PC-9 (cell line): ENCODE measurements around the gene PPP4R3A. TPM values are rescaled to one million over a fixed set of nuclear protein-coding genes. Genes with fewer than 3 reads are reported as not detected.

Experiments used
- BruUV-seq: library from RNA; stranded (reverse); fragments of 400-500 nt; replicated peaks from 2 replicates; lab custom pipeline; 2021; lab: Mats Ljungman, UMichigan
- CTCF ChIA-PET: fragments of 300-600 bp; sonication (Branson Sonifier 250); formaldehyde crosslinking; loops from one replicate; lab custom pipeline; 2022; ENCODE audit warnings: antibody characterized with exemption; lab: Charles Lee
- POLR2A ChIA-PET: fragments of 300-600 bp; sonication (Branson Sonifier 250); formaldehyde crosslinking; loops from one replicate; lab custom pipeline; 2022; ENCODE audit warnings: antibody characterized with exemption; ENCODE audit not compliant: unreplicated experiment; lab: Charles Lee
- DNase-seq, 2 experiments: peaks; one replicate each; pipeline versions ENCODE4 v3.0.0 to v3.0.0-alpha.2; 2015 to 2022; ENCODE audit warnings: mixed read lengths in 1 of 2
- H2AFZ ChIP-seq: fragments of 200-600 bp; sonication (generic); 2 replicates; pipeline ENCODE4 v1.8.1; 2017; ENCODE audit warnings: antibody characterized with exemption
- H3F3A ChIP-seq: fragments of 200-600 bp; sonication (generic); 2 replicates; pipeline ENCODE4 v1.8.1; 2017; ENCODE audit warnings: antibody characterized with exemption, mild to moderate bottlenecking, low read depth; ENCODE audit not compliant: insufficient read depth
- H3K27ac ChIP-seq: fragments of 200-600 bp; sonication (generic); 2 replicates; pipeline ENCODE4 v1.6.1; 2016; ENCODE audit warnings: mixed run types
- H3K27me3 ChIP-seq: fragments of 200-600 bp; sonication (generic); 2 replicates; pipeline ENCODE4 v1.6.1; 2016; ENCODE audit warnings: low read depth, mixed run types; ENCODE audit not compliant: insufficient read depth
- H3K36me3 ChIP-seq: fragments of 200-600 bp; sonication (generic); 2 replicates; pipeline ENCODE4 v1.6.1; 2016; ENCODE audit warnings: low read depth, mixed run types
- H3K4me1 ChIP-seq: fragments of 200-600 bp; sonication (generic); replicated peaks from 2 replicates; pipeline ENCODE4 v1.6.1; 2016; ENCODE audit warnings: mixed run types; ENCODE audit not compliant: insufficient read depth
- H3K4me2 ChIP-seq: fragments of 200-600 bp; sonication (generic); 2 replicates; pipeline ENCODE4 v1.6.1; 2017; ENCODE audit warnings: mixed run types
- H3K4me3 ChIP-seq: fragments of 200-600 bp; sonication (generic); 2 replicates; pipeline ENCODE4 v1.6.1; 2016; ENCODE audit warnings: mixed run types
- H3K79me2 ChIP-seq: fragments of 200-600 bp; sonication (generic); 2 replicates; pipeline ENCODE4 v1.6.1; 2017; ENCODE audit warnings: low read depth, mixed run types
- H3K9me2 ChIP-seq: fragments of 200-600 bp; sonication (generic); 2 replicates; pipeline ENCODE4 v1.8.1; 2017; ENCODE audit warnings: mild to moderate bottlenecking; ENCODE audit not compliant: insufficient read depth
- H3K9me3 ChIP-seq: fragments of 200-600 bp; sonication (generic); 2 replicates; pipeline ENCODE4 v1.8.1; 2016; ENCODE audit warnings: low read depth; ENCODE audit not compliant: insufficient read depth
- H4K20me1 ChIP-seq: fragments of 200-600 bp; sonication (generic); 2 replicates; pipeline ENCODE4 v1.8.1; 2017; ENCODE audit not compliant: insufficient read depth
- EZH2 ChIP-seq: fragments of 200-600 bp; sonication (generic); IDR thresholded peaks from 2 replicates; pipeline ENCODE4 v1.8.0; 2017; ENCODE audit warnings: antibody characterized with exemption, low read depth
- intact Hi-C: fragments of 100-400 bp; cut with micrococcal nuclease; formaldehyde crosslinking; loops from one replicate; pipeline ENCODE4 v1.10.0; 2022; ENCODE audit not compliant: unreplicated experiment
- total RNA-seq: library from RNA; stranded (reverse); gene quantifications from 2 replicates; pipeline ENCODE4 v1.2.3, GENCODE V29; 2021
- TF ChIP-seq, protein P1 (sequence below): fragments of 200-600 bp; sonication (generic); conservative IDR thresholded peaks from 2 replicates; pipeline ENCODE4 v1.6.1; 2017; ENCODE audit warnings: mixed run types, antibody characterized with exemption, mild to moderate bottlenecking, moderate library complexity

Gene PPP4R3A
- total RNA-seq, 1 experiment from 2014 or later, result 14.8 TPM

DNA sequence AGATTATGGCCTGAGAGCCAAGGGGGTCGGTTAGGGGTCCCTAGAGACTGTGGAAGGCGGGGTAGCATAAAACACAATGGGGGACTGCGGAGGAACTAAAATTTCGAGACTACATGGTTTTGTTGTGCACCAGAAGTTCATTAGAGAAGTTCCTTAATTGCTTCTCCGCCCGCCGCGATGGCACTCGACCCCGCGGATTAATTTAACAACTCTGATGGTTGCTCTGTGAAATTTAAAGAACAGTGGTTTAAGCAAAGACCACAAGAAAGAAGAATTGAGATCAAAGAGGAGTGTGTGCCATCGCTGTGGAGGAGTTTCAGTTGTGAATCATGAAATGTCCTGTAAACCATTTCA, 91.1 kb downstream of the PPP4R3A start:
- TF ChIP-seq EZH2, result no peak
- TF ChIP-seq, protein P1, sequence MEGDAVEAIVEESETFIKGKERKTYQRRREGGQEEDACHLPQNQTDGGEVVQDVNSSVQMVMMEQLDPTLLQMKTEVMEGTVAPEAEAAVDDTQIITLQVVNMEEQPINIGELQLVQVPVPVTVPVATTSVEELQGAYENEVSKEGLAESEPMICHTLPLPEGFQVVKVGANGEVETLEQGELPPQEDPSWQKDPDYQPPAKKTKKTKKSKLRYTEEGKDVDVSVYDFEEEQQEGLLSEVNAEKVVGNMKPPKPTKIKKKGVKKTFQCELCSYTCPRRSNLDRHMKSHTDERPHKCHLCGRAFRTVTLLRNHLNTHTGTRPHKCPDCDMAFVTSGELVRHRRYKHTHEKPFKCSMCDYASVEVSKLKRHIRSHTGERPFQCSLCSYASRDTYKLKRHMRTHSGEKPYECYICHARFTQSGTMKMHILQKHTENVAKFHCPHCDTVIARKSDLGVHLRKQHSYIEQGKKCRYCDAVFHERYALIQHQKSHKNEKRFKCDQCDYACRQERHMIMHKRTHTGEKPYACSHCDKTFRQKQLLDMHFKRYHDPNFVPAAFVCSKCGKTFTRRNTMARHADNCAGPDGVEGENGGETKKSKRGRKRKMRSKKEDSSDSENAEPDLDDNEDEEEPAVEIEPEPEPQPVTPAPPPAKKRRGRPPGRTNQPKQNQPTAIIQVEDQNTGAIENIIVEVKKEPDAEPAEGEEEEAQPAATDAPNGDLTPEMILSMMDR, result 0 out of 2 replicates have a peak, but pooled peaks have one; percentile 48
- no peaks in the 10 kb centered on the region for H3K9me2 ChIP-seq
- intact Hi-C loops, result loop anchor here (5.0 kb wide), 1 partner anchor 52 kb away; no protein-coding TSS in a partner anchor
- H3K4me1 ChIP-seq, result peaks cover 12% of the 10 kb centered on the region
- BruUV-seq, result no TSS peak
- CTCF ChIA-PET, result no interaction called here
- no peak overlapping the region for H2AFZ ChIP-seq
- H3K79me2 ChIP-seq, result no peaks in the 10 kb centered on the region
- no peaks in the 10 kb centered on the region for H3K36me3 ChIP-seq
- H3F3A ChIP-seq, result peaks cover 6% of the 10 kb centered on the region; the same call in 1 of the 2 replicates
- peak overlapping the region; percentile 70 for H3K4me2 ChIP-seq
- no peak for DNase-seq
- peak overlapping the region; percentile 78; the same call in 1 of the 2 replicates for H3K27ac ChIP-seq
- H3K9me3 ChIP-seq, result no peaks in the 10 kb centered on the region
- no peaks in the 10 kb centered on the region for H4K20me1 ChIP-seq
- H3K27me3 ChIP-seq, result no peaks in the 10 kb centered on the region
- POLR2A ChIA-PET, result interaction anchor here (0.6 kb wide), 1 partner anchor 44 kb away, joined by 3 read pairs; no protein-coding TSS in a partner anchor
- no peak overlapping the region for H3K4me3 ChIP-seq

DNA sequence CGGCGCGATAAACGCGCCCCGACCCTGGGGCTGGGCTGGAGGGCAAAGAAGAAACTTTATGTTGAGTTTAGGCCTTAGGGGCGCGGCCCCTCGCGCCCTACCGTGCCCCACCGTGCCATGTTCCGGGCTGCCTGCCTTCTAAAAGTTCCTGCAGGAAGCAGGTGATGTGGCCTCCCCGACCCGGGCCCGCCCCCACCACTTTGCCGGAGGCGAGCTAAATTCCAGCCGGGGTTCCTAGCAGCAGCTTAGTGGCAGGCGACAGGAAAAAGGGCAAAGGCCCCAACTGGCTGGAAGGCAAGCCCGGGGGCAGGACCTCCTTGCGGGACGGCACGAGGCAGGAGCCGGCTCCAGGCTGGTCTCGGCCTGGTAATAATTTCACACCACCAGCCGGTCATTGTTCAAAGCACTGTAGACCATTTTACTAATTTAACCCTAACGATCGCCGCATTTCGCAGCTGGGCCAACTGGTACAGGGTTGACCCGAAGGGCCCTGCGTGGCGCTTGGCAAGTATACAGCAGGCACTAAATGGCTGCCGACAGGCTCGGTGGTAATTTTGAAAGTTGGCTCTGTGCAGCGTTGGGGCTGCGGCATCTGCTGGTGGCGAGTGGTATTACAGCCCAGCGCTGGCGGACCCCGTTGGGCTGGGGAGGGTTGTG, 91.6 kb downstream of the PPP4R3A start:
- TF ChIP-seq, protein P1, result peak; percentile 96
- TF ChIP-seq EZH2, result no peak
- no peaks in the 10 kb centered on the region for H3K9me3 ChIP-seq
- H4K20me1 ChIP-seq, result no peaks in the 10 kb centered on the region
- H3F3A ChIP-seq, result peaks cover 6% of the 10 kb centered on the region; the same call in 1 of the 2 replicates
- DNase-seq, result peak; percentile 64 to 75
- no peaks in the 10 kb centered on the region for H3K27me3 ChIP-seq
- peak overlapping the region; percentile 77 for H2AFZ ChIP-seq
- H3K36me3 ChIP-seq, result no peaks in the 10 kb centered on the region
- BruUV-seq, result no TSS peak
- ChIA-PET POLR2A (interaction anchor here (0.6 kb wide), 2 partner anchors 44 to 46 kb away, joined by 3 to 8 read pairs; no protein-coding TSS in a partner anchor), CTCF (no interaction called here)
- H3K4me2 ChIP-seq, result peak overlapping the region; percentile 70
- intact Hi-C loops, result loop anchor here (1.0 to 5.0 kb wide), 2 partner anchors 51 to 95 kb away; no protein-coding TSS in a partner anchor
- H3K4me1 ChIP-seq, result peaks cover 14% of the 10 kb centered on the region
- H3K27ac ChIP-seq, result peak overlapping the region; percentile 78
- H3K4me3 ChIP-seq, result peak overlapping the region; percentile 83; the same call in 1 of the 2 replicates
- H3K79me2 ChIP-seq, result no peaks in the 10 kb centered on the region
- H3K9me2 ChIP-seq, result no peaks in the 10 kb centered on the region

GRCh38 chr14:91417983-91418386, 92.1 kb downstream of the PPP4R3A start:
- Histone ChIP-seq H3K27ac (peak overlapping the region; percentile 78), H3F3A (peaks cover 6% of the 10 kb centered on the region; the same call in 1 of the 2 replicates), H3K27me3 (no peaks in the 10 kb centered on the region), H3K4me1 (peaks cover 14% of the 10 kb centered on the region), H3K79me2 (no peaks in the 10 kb centered on the region), H3K9me2 (no peaks in the 10 kb centered on the region), H3K4me3 (peak overlapping the region; percentile 83; the same call in 1 of the 2 replicates), H2AFZ (peak overlapping the region; percentile 77), H3K4me2 (peak overlapping the region; percentile 70), H3K9me3 (no peaks in the 10 kb centered on the region), H4K20me1 (no peaks in the 10 kb centered on the region), H3K36me3 (no peaks in the 10 kb centered on the region)
- ChIA-PET CTCF (no interaction called here), POLR2A (interaction anchor here (0.6 kb wide), 1 partner anchor 47 kb away, joined by 8 read pairs; no protein-coding TSS in a partner anchor)
- TF ChIP-seq, protein P1, result no peak
- TF ChIP-seq EZH2, result no peak
- DNase-seq, result peak in 1 of 2 experiments; percentile 32
- intact Hi-C loops, result loop anchor here (1.0 to 5.0 kb wide), 2 partner anchors 51 to 95 kb away; no protein-coding TSS in a partner anchor
- no TSS peak for BruUV-seq
